Mesenchymal stem cell (in vitro differentiated cells and primary cell): ENCODE data around the gene SLC9A9.
A peak's percentile ranks its signal among the peaks of the same experiment; 100 is the strongest.

Experiments
- DNase-seq: peaks from one replicate; pipeline ENCODE4 v3.0.0-alpha.2; 2013
- H2AFZ ChIP-seq: one replicate; pipeline ENCODE4 v1.6.1; 2013; ENCODE audit warnings: low read depth, mild to moderate bottlenecking, control low read depth, inconsistent platforms, low read length, moderate library complexity
- H2AK5ac ChIP-seq: 2 replicates; pipeline ENCODE4 v1.6.1; 2013; ENCODE audit warnings: low read length, moderate library complexity, mild to moderate bottlenecking, inconsistent platforms; ENCODE audit not compliant: severe bottlenecking
- H2BK120ac ChIP-seq: one replicate; pipeline ENCODE4 v1.6.1; 2013; ENCODE audit warnings: low read depth, mild to moderate bottlenecking, inconsistent platforms, low read length, moderate library complexity
- H2BK12ac ChIP-seq, 2 experiments: one replicate each; pipeline ENCODE4 v1.6.1; 2013; ENCODE audit warnings: inconsistent platforms in 2 of 2, low read length in 2 of 2, mild to moderate bottlenecking in 2 of 2, moderate library complexity in 2 of 2, control low read depth in 1 of 2
- H2BK15ac ChIP-seq: one replicate; pipeline ENCODE4 v1.6.1; 2013; ENCODE audit warnings: mild to moderate bottlenecking, low read depth, inconsistent platforms; ENCODE audit not compliant: poor library complexity, severe bottlenecking
- H2BK5ac ChIP-seq: 2 replicates; pipeline ENCODE4 v1.6.1; 2013; ENCODE audit warnings: low read depth, mild to moderate bottlenecking, low read length, control low read depth, inconsistent platforms; ENCODE audit not compliant: poor library complexity, severe bottlenecking
- H3K14ac ChIP-seq, 2 experiments: one replicate each; pipeline ENCODE4 v1.6.1; 2013; ENCODE audit warnings: inconsistent platforms in 2 of 2, low read length in 2 of 2, control low read depth in 1 of 2, mild to moderate bottlenecking in 1 of 2, moderate library complexity in 1 of 2
- H3K18ac ChIP-seq, 2 experiments: one replicate each; pipeline ENCODE4 v1.6.1; 2013; ENCODE audit warnings: inconsistent platforms in 2 of 2, low read length in 2 of 2, control low read depth in 1 of 2, low read depth in 1 of 2, mild to moderate bottlenecking in 1 of 2
- H3K23ac ChIP-seq, 2 experiments: one replicate each; pipeline ENCODE4 v1.6.1; 2013; ENCODE audit warnings: inconsistent platforms in 2 of 2, low read length in 2 of 2, mild to moderate bottlenecking in 2 of 2, moderate library complexity in 2 of 2, control low read depth in 1 of 2
- H3K27ac ChIP-seq: 2 replicates; pipeline ENCODE4 v1.5.1; 2013; ENCODE audit warnings: mild to moderate bottlenecking, moderate library complexity, low read length, control low read depth, inconsistent platforms; ENCODE audit not compliant: poor library complexity, severe bottlenecking
- H3K27me3 ChIP-seq, 2 experiments: 2 replicates each; pipeline versions ENCODE4 v1.6.1 to v1.7.0; 2013; ENCODE audit warnings: low read length in 2 of 2, mild to moderate bottlenecking in 2 of 2, moderate library complexity in 2 of 2, control low read depth in 1 of 2, inconsistent platforms in 1 of 2; ENCODE audit not compliant: control insufficient read depth in 1 of 2, insufficient read depth in 1 of 2
- H3K36me3 ChIP-seq, 2 experiments: 2 replicates each; pipeline versions ENCODE4 v1.6.1 to v1.7.0; 2013; ENCODE audit warnings: low read length in 2 of 2, control low read depth in 1 of 2, inconsistent platforms in 1 of 2, low read depth in 1 of 2, mild to moderate bottlenecking in 1 of 2; ENCODE audit not compliant: insufficient read depth in 2 of 2, control insufficient read depth in 1 of 2
- H3K4ac ChIP-seq, 2 experiments: one replicate each; pipeline ENCODE4 v1.6.1; 2013; ENCODE audit warnings: inconsistent platforms in 2 of 2, low read length in 2 of 2, mild to moderate bottlenecking in 2 of 2, moderate library complexity in 2 of 2, control low read depth in 1 of 2, low read depth in 1 of 2
- H3K4me1 ChIP-seq: 2 replicates; pipeline ENCODE4 v1.6.1; 2013; ENCODE audit warnings: low read depth, low read length, control low read depth; ENCODE audit not compliant: control insufficient read depth, insufficient read depth
- H3K4me2 ChIP-seq: 2 replicates; pipeline ENCODE4 v1.6.1; 2013; ENCODE audit warnings: low read length, mild to moderate bottlenecking, inconsistent platforms; ENCODE audit not compliant: poor library complexity, severe bottlenecking
- H3K4me3 ChIP-seq, 2 experiments: 2 replicates each; pipeline versions ENCODE4 v1.5.1 to v1.7.0; 2013; ENCODE audit warnings: low read length in 2 of 2, mild to moderate bottlenecking in 2 of 2, control low read depth in 1 of 2, low read depth in 1 of 2; ENCODE audit not compliant: insufficient read depth in 1 of 2
- H3K79me1 ChIP-seq: replicated peaks from 2 replicates; pipeline ENCODE4 v1.6.1; 2013; ENCODE audit warnings: mild to moderate bottlenecking, control low read depth, low read length, inconsistent platforms; ENCODE audit not compliant: poor library complexity, severe bottlenecking
- H3K9ac ChIP-seq: 2 replicates; pipeline ENCODE4 v1.7.0; 2013; ENCODE audit warnings: mild to moderate bottlenecking, low read length, moderate library complexity
- H3K9me3 ChIP-seq: 2 replicates; pipeline ENCODE4 v1.7.0; 2013; ENCODE audit warnings: mild to moderate bottlenecking, low read length; ENCODE audit not compliant: control insufficient read depth
- H4K8ac ChIP-seq: one replicate; pipeline ENCODE4 v1.6.1; 2013; ENCODE audit warnings: inconsistent platforms, mild to moderate bottlenecking, low read length, moderate library complexity
- H4K91ac ChIP-seq: one replicate; pipeline ENCODE4 v1.6.1; 2013; ENCODE audit warnings: mild to moderate bottlenecking, low read length, inconsistent platforms
- WGBS: methylation state at CpG from one replicate; pipeline ENCODE4 v1.1.7; 2013; ENCODE audit warnings: mixed read lengths; 5-methylcytosine and 5-hydroxymethylcytosine counted together

Gene SLC9A9

DNA sequence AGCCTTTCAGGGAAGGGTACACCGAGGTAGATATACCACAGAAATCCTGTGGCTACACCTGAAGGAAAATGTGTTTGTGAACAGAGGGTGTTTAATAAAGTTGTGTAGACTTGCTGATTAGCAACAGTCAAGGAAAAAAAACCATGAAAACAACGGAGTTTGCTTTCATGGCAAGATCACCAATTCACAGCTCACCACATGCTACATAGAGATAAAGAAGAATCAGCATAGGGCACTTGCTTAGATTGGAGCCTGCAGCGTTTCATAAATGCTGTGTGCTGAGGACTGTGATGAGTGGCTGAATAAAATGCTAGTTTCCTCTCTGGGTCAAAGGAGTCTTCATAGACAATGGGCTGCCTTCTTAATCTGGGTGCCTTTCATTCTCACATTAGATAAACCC, 257.6 kb downstream of the SLC9A9 start:
- Histone ChIP-seq H2BK15ac (no peak overlapping the region), H4K8ac (no peak overlapping the region), H3K14ac (no peak overlapping the region), H3K23ac (no peak overlapping the region), H3K4me2 (no peak overlapping the region), H2AFZ (no peak overlapping the region), H3K4ac (no peak overlapping the region), H3K27ac (no peak overlapping the region), H3K79me1 (no peaks in the 10 kb centered on the region), H4K91ac (no peak overlapping the region), H3K9me3 (no peaks in the 10 kb centered on the region), H3K18ac (no peak overlapping the region), H3K4me3 (no peak overlapping the region), H2BK120ac (no peak overlapping the region), H2BK12ac (no peak overlapping the region), H2AK5ac (no peak overlapping the region), H3K4me1 (no peaks in the 10 kb centered on the region), H2BK5ac (no peak overlapping the region), H3K9ac (no peak overlapping the region), H3K36me3 (no peaks in the 10 kb centered on the region), H3K27me3 (no peaks in the 10 kb centered on the region)
- no peak for DNase-seq
- WGBS: 91% methylated on average over 2 of the region's 3 CpGs

DNA sequence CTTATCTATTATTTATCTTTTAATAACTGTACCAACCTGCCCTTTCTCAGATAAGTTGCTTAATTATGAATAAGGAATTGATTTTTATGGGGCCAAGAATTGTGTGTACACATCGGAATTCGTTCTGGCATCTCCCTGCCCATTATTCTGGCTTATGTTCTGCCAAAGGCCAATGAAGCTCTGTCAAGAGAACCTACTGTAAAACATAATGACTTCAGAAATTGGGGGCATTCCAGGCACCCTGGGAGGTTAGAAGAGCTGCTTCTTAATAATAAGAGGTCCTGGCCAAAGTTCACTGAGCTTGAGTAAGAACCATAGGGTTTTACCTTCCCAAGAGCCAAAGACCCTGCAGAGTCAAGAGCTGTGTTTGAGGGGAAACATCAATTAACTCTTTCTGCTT, 261.7 kb downstream of the SLC9A9 start:
- Histone ChIP-seq H3K23ac (no peak overlapping the region), H2BK120ac (no peak overlapping the region), H2BK5ac (no peak overlapping the region), H2AK5ac (no peak overlapping the region), H3K4me1 (no peaks in the 10 kb centered on the region), H3K79me1 (no peaks in the 10 kb centered on the region), H3K18ac (no peak overlapping the region), H2BK12ac (no peak overlapping the region), H2AFZ (no peak overlapping the region), H3K14ac (no peak overlapping the region), H3K36me3 (no peaks in the 10 kb centered on the region), H4K91ac (no peak overlapping the region), H3K27ac (no peak overlapping the region), H3K9me3 (no peaks in the 10 kb centered on the region), H3K27me3 (no peaks in the 10 kb centered on the region), H3K4ac (no peak overlapping the region), H3K4me3 (no peak overlapping the region), H4K8ac (no peak overlapping the region), H3K9ac (no peak overlapping the region), H3K4me2 (no peak overlapping the region), H2BK15ac (no peak overlapping the region)
- WGBS: 89% methylated on average over 2 of the region's 2 CpGs
- DNase-seq: no peak

DNA sequence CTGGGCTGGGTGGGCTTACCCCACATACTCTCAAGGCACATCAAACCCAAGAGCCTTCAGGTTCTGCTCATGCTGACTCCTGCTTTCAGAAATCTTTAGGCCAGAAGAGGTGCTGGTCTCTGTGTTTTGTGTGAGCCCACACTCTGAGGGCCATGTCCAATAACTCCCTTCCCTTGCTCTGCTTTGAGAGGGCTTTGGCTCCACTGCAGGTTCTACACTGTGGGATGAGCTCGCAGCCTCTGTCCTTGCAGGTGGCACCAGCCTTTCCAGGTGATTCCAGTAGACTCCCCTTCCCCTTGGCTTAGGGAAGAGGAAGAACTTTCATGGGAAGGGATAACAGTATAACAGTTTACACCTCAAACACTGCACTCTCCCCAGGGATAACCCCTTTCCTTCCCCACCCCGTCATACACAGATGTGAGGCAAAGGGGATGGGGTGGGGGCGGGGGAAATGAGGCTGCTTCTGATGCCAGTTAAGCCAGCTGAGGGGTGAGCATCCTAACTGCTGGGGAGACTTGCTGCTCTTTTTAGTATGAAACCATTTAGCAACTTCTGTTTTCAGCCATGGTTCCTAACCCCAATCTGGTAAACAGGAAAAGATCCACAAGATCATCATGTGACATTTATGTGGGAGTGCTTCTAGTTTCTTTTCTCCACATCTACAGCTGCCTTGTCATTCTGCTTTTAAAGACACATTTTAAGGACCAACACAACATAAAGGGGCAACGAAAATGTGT, 262.4 kb downstream of the SLC9A9 start:
- Histone ChIP-seq H3K9me3 (no peaks in the 10 kb centered on the region), H3K27ac (no peak overlapping the region), H4K8ac (peak overlapping the region; percentile 47), H3K14ac (no peak overlapping the region), H2BK12ac (peak overlapping the region; percentile 32 to 88), H3K4ac (peak overlapping the region in 1 of 2 experiments; percentile 39), H3K23ac (no peak overlapping the region), H3K9ac (no peak overlapping the region), H2BK15ac (peak overlapping the region; percentile 97), H2AFZ (no peak overlapping the region), H3K79me1 (no peaks in the 10 kb centered on the region), H3K4me2 (no peak overlapping the region), H3K36me3 (no peaks in the 10 kb centered on the region), H3K4me3 (no peak overlapping the region), H3K27me3 (no peaks in the 10 kb centered on the region), H2BK120ac (no peak overlapping the region), H2AK5ac (no peak overlapping the region), H3K4me1 (no peaks in the 10 kb centered on the region), H4K91ac (peak overlapping the region; percentile 75), H3K18ac (peak overlapping the region in 1 of 2 experiments; percentile 34), H2BK5ac (no peak overlapping the region)
- DNase-seq: peak; percentile 30
- WGBS: 100% methylated on average over 3 of the region's 4 CpGs

DNA sequence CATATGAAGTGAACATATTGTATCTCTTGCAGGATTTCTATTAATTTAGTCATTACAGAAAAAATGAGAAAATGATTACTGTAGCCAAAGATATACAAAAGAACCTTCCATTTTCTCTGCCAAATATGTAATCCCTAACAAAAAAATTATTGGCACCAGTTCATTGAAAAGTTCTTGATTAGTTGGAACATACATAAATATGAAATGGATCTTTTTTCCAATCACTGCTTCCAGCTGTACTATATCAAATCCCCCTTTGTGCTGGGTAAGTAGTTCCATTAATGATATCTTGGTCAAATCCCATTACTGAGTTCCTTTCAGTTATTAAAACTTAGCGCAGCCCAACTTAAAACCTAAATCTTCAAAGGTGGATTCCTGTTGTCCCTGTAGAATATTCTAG, 263.8 kb downstream of the SLC9A9 start:
- Histone ChIP-seq H3K79me1 (no peaks in the 10 kb centered on the region), H4K91ac (no peak overlapping the region), H2BK5ac (no peak overlapping the region), H2BK15ac (no peak overlapping the region), H4K8ac (no peak overlapping the region), H2BK120ac (no peak overlapping the region), H2BK12ac (peak overlapping the region in 1 of 2 experiments; percentile 68), H3K4me1 (no peaks in the 10 kb centered on the region), H3K23ac (no peak overlapping the region), H3K9ac (no peak overlapping the region), H3K36me3 (no peaks in the 10 kb centered on the region), H3K4me3 (no peak overlapping the region), H3K9me3 (no peaks in the 10 kb centered on the region), H3K27ac (no peak overlapping the region), H3K4me2 (no peak overlapping the region), H3K14ac (no peak overlapping the region), H2AFZ (no peak overlapping the region), H3K27me3 (no peaks in the 10 kb centered on the region), H2AK5ac (no peak overlapping the region), H3K4ac (no peak overlapping the region), H3K18ac (peak overlapping the region in 1 of 2 experiments; percentile 11)
- no peak for DNase-seq
- 100% methylated on average over 1 of the region's 1 CpG for WGBS
